CD4-positive, alpha-beta memory T cell (primary cell): ENCODE results near the gene CENPN. TPM values are rescaled to one million over a fixed set of nuclear protein-coding genes. Genes with fewer than 3 reads are reported as not detected.

Experiments used
- CTCF ChIA-PET: fragments of 350-600 bp; sonication (Branson Sonifier 250); formaldehyde crosslinking; loops from one replicate; lab custom pipeline; 2021; ENCODE audit warnings: inconsistent platforms; ENCODE audit not compliant: partially characterized antibody; lab: Charles Lee
- POLR2A ChIA-PET: fragments of 350-600 bp; sonication (Branson Sonifier 250); formaldehyde crosslinking; loops from one replicate; lab custom pipeline; 2021; ENCODE audit not compliant: partially characterized antibody; lab: Charles Lee
- DNase-seq, 5 donors: peaks; one replicate each; pipeline versions ENCODE4 v3.0.0 to v3.0.0-alpha.2; 2020 to 2022; ENCODE audit warnings: mixed read lengths in 1 of 5
- H3K27ac ChIP-seq: one replicate; pipeline ENCODE4 v1.7.0; 2013; ENCODE audit warnings: low read depth, low read length
- H3K27me3 ChIP-seq: 2 replicates; pipeline ENCODE4 v1.7.0; 2013; ENCODE audit warnings: mild to moderate bottlenecking, low read length, moderate library complexity; ENCODE audit not compliant: insufficient read depth
- H3K36me3 ChIP-seq: 2 replicates; pipeline ENCODE4 v1.7.0; 2013; ENCODE audit warnings: mild to moderate bottlenecking, low read length, moderate library complexity; ENCODE audit not compliant: insufficient read depth
- H3K4me1 ChIP-seq: 2 replicates; pipeline ENCODE4 v1.7.0; 2013; ENCODE audit warnings: mild to moderate bottlenecking, low read length, moderate library complexity; ENCODE audit not compliant: insufficient read depth
- H3K4me3 ChIP-seq, 2 donors: one replicate each; pipeline ENCODE4 v1.7.0; 2013; ENCODE audit warnings: low read length in 2 of 2, mild to moderate bottlenecking in 1 of 2
- H3K9me3 ChIP-seq, 2 donors: one replicate each; pipeline ENCODE4 v1.7.0; 2013; ENCODE audit warnings: low read length in 2 of 2, control low read depth in 1 of 2; ENCODE audit not compliant: control insufficient read depth in 1 of 2
- H3K27ac Mint-ChIP-seq, 7 donors: one replicate each; pipeline ENCODE4 v1.8.0; 2020 to 2021; ENCODE audit warnings: mixed read lengths in 7 of 7, mild to moderate bottlenecking in 6 of 7, inconsistent platforms in 3 of 7, moderate library complexity in 3 of 7
- H3K27me3 Mint-ChIP-seq, 2 donors: one replicate each; pipeline ENCODE4 v1.8.0; 2020 to 2021; ENCODE audit warnings: mixed read lengths in 2 of 2
- H3K36me3 Mint-ChIP-seq, 2 donors: one replicate each; pipeline ENCODE4 v1.8.0; 2020 to 2021; ENCODE audit warnings: mixed read lengths in 2 of 2, inconsistent platforms in 1 of 2, mild to moderate bottlenecking in 1 of 2
- H3K4me1 Mint-ChIP-seq, 4 donors: one replicate each; pipeline ENCODE4 v1.8.0; 2020 to 2021; ENCODE audit warnings: mixed read lengths in 4 of 4, mild to moderate bottlenecking in 1 of 4
- H3K4me3 Mint-ChIP-seq, 8 donors: one replicate each; pipeline ENCODE4 v1.8.0; 2020 to 2021; ENCODE audit warnings: mixed read lengths in 8 of 8, mild to moderate bottlenecking in 7 of 8, moderate library complexity in 6 of 8, inconsistent platforms in 3 of 8
- H3K9me3 Mint-ChIP-seq, 8 donors: one replicate each; pipeline ENCODE4 v1.8.0; 2020 to 2021; ENCODE audit warnings: mixed read lengths in 8 of 8, mild to moderate bottlenecking in 5 of 8, inconsistent platforms in 3 of 8, moderate library complexity in 1 of 8
- intact Hi-C: fragments of 100-400 bp; cut with micrococcal nuclease; formaldehyde crosslinking; loops from one replicate; pipeline ENCODE4 v1.15.1; 2023
- polyA plus RNA-seq, 2 donors: library from polyadenylated mRNA; unstranded; fragments of 300-500 nt; fragmentation: Illumina TruSeq; gene quantifications; one replicate each; pipeline ENCODE4 v1.2.3, GENCODE V29; 2021
- total RNA-seq, 2 experiments: library from RNA; stranded (reverse); gene quantifications; one replicate each; pipeline ENCODE4 v1.2.3, GENCODE V29; 2021

CENPN gene
- total and polyA plus RNA-seq, 4 experiments from 2014 or later: 2.9 to 4.0 (median 3.6) TPM

DNA sequence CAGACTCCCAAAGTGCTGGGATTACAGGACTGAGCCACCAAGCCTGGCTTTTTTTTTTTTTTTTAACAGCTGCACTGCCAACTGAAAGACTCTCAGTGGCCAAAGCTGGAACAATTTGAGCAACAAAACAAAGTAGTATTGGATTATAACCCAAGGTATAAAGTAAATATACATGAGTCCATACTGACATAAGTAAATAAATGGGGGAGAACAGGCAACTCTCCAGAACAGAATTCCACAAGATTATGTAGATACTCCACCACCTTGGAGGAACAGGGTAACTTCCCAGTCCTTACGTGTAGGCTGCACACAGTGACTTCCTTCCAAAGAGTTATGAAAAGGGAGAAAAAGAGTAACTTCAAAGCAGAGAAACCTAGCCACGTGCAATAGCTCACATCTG is 16.0 kb upstream of the CENPN start:
- no peaks in the 10 kb centered on the region for H3K9me3 Mint-ChIP-seq
- H3K36me3 Mint-ChIP-seq: peaks cover 30 to 41% of the 10 kb centered on the region in 2 donors
- Histone ChIP-seq H3K27me3 (no peaks in the 10 kb centered on the region), H3K4me1 (peaks cover 19% of the 10 kb centered on the region), H3K36me3 (peaks cover 9% of the 10 kb centered on the region), H3K27ac (no peak overlapping the region), H3K4me3 (no peak overlapping the region), H3K9me3 (no peaks in the 10 kb centered on the region)
- no peak for DNase-seq
- ChIA-PET CTCF (interaction anchor here (3.9 kb wide), 1 partner anchor 13 kb away, joined by 16 read pairs; no protein-coding TSS in a partner anchor), POLR2A (no interaction called here)
- H3K27me3 Mint-ChIP-seq: no peaks in the 10 kb centered on the region
- no peak overlapping the region for H3K27ac Mint-ChIP-seq
- intact Hi-C loops: no loop called here
- H3K4me1 Mint-ChIP-seq: peaks cover 23 to 41% (median 34%) of the 10 kb centered on the region in 4 donors
- H3K4me3 Mint-ChIP-seq: no peak overlapping the region

DNA sequence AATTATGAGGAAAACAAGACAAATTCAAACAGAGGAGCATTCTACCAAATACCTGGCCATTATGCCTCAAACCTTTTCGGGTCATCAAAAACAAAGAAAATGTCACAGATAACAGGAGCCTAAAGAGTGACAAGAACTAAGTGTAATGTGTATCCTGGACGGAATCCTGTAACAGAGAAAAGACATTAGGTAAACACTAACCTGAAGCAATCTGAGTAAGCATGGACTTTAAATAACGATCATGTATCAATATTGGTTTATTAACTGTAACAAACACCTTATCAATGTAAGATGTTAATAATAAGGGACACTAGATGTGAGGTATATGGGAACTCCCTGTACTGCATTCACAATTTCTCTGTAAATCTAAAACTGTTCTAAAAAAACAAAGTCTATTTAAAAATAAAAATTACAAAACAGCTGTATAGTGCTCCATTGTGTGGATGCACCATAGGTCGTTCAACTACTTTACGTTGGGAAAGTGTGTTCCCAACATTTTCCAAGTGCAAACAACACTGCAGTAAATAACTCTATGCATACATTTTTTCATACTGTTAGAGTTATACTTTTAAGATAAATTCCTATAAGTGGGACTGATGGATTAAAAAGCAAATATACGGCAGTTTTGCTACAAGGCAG is 15.1 kb upstream of the CENPN start:
- H3K36me3 ChIP-seq: peaks cover 9% of the 10 kb centered on the region
- no peaks in the 10 kb centered on the region for H3K9me3 ChIP-seq
- Mint-ChIP-seq H3K27ac (peak overlapping the region in 1 of 7 donors; percentile 49), H3K27me3 (no peaks in the 10 kb centered on the region), H3K4me3 (no peak overlapping the region), H3K9me3 (no peaks in the 10 kb centered on the region), H3K4me1 (peaks cover 19 to 38% (median 32%) of the 10 kb centered on the region in 4 donors), H3K36me3 (peaks cover 23 to 38% of the 10 kb centered on the region in 2 donors)
- H3K4me1 ChIP-seq: peaks cover 21% of the 10 kb centered on the region
- intact Hi-C loops: no loop called here
- no peak for DNase-seq
- H3K27me3 ChIP-seq: no peaks in the 10 kb centered on the region
- no peak overlapping the region for H3K27ac ChIP-seq
- ChIA-PET CTCF (interaction anchor here (2.8 kb wide), 1 partner anchor 13 kb away, joined by 19 read pairs; the partner anchor contains the start of genes CENPN and CMC2), POLR2A (no interaction called here)
- no peak overlapping the region for H3K4me3 ChIP-seq

- DNase-seq: no peak
- Histone ChIP-seq H3K4me3 (no peak overlapping the region), H3K27ac (no peak overlapping the region), H3K9me3 (no peaks in the 10 kb centered on the region), H3K36me3 (peaks cover 9% of the 10 kb centered on the region), H3K27me3 (no peaks in the 10 kb centered on the region), H3K4me1 (peaks cover 21% of the 10 kb centered on the region)
- peaks cover 14 to 40% (median 34%) of the 10 kb centered on the region in 4 donors for H3K4me1 Mint-ChIP-seq
- CTCF ChIA-PET: interaction anchor here (1.2 to 2.8 kb wide), 3 partner anchors 12 to 43 kb away, joined by 4 to 19 read pairs (median 7); partner anchors contain the start of genes ATMIN, CENPN and CMC2
- H3K27me3 Mint-ChIP-seq: no peaks in the 10 kb centered on the region
- H3K4me3 Mint-ChIP-seq: no peak overlapping the region
- H3K36me3 Mint-ChIP-seq: peaks cover 17 to 38% of the 10 kb centered on the region in 2 donors
- intact Hi-C loops: no loop called here
- POLR2A ChIA-PET: interaction anchor here (1.5 kb wide), 1 partner anchor 12 kb away, joined by 5 read pairs; no protein-coding TSS in a partner anchor
- no peaks in the 10 kb centered on the region for H3K9me3 Mint-ChIP-seq
- H3K27ac Mint-ChIP-seq: peak overlapping the region in 2 of 7 donors; percentile 23 to 57
Observed at GRCh38 chr16:80992676-80993293, 14.2 kb upstream of the CENPN start.

DNA sequence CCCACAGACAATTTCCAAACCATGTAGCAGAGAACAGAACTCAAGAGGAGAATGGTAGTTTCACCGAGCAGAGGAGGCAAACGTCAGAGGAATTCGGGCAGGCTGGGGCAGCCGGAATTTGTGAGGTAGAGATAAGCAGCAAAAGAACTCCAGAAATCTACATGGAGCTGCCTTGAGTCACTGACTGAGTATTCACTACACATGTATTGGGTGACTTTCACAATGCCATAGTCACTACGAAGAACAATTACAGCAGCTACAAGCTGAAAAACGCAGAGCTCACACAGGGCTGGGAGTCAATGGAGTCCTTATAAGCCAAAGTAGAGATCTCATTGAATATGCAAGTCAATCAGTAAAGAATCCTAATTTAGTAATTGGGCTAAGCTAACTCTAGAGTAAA is 13.7 kb upstream of the CENPN start:
- intact Hi-C loops: no loop called here
- H3K4me1 ChIP-seq: peaks cover 26% of the 10 kb centered on the region
- POLR2A ChIA-PET: interaction anchor here (1.5 kb wide), 1 partner anchor 11 kb away, joined by 5 read pairs; no protein-coding TSS in a partner anchor
- no peaks in the 10 kb centered on the region for H3K27me3 ChIP-seq
- no peaks in the 10 kb centered on the region for H3K27me3 Mint-ChIP-seq
- H3K9me3 Mint-ChIP-seq: no peaks in the 10 kb centered on the region
- peaks cover 9% of the 10 kb centered on the region for H3K36me3 ChIP-seq
- CTCF ChIA-PET: interaction anchor here (1.2 to 2.8 kb wide), 3 partner anchors 12 to 43 kb away, joined by 4 to 19 read pairs (median 7); partner anchors contain the start of genes ATMIN, CENPN and CMC2
- H3K27ac Mint-ChIP-seq: peak overlapping the region in 1 of 7 donors; percentile 57
- DNase-seq: no peak
- H3K4me1 Mint-ChIP-seq: peaks cover 11 to 40% (median 37%) of the 10 kb centered on the region in 4 donors
- H3K36me3 Mint-ChIP-seq: peaks cover 13 to 36% of the 10 kb centered on the region in 2 donors
- no peak overlapping the region for H3K4me3 ChIP-seq
- H3K27ac ChIP-seq: no peak overlapping the region
- H3K9me3 ChIP-seq: no peaks in the 10 kb centered on the region
- no peak overlapping the region for H3K4me3 Mint-ChIP-seq

GRCh38 chr16:80993834-80994233 is 13.2 kb upstream of the CENPN start:
- DNase-seq: no peak
- Mint-ChIP-seq H3K4me3 (no peak overlapping the region), H3K4me1 (peaks cover 13 to 45% (median 40%) of the 10 kb centered on the region in 4 donors), H3K27me3 (no peaks in the 10 kb centered on the region), H3K9me3 (peaks cover 0 to 2% (median 0%) of the 10 kb centered on the region in 8 donors), H3K36me3 (peaks cover 13 to 36% of the 10 kb centered on the region in 2 donors), H3K27ac (peak overlapping the region in 1 of 7 donors; percentile 75)
- no peak overlapping the region for H3K27ac ChIP-seq
- H3K4me1 ChIP-seq: peaks cover 27% of the 10 kb centered on the region
- no peaks in the 10 kb centered on the region for H3K27me3 ChIP-seq
- H3K36me3 ChIP-seq: peaks cover 9% of the 10 kb centered on the region
- no peaks in the 10 kb centered on the region for H3K9me3 ChIP-seq
- intact Hi-C loops: no loop called here
- ChIA-PET POLR2A (interaction anchor here (1.5 kb wide), 1 partner anchor 11 kb away, joined by 5 read pairs; no protein-coding TSS in a partner anchor), CTCF (interaction anchor here (1.2 to 2.8 kb wide), 3 partner anchors 11 to 42 kb away, joined by 4 to 19 read pairs (median 7); partner anchors contain the start of genes ATMIN, CENPN and CMC2)
- H3K4me3 ChIP-seq: no peak overlapping the region

GRCh38 chr16:80994451-80994850 is 12.6 kb upstream of the CENPN start:
- ChIA-PET POLR2A (no interaction called here), CTCF (interaction anchor here (2.8 kb wide), 1 partner anchor 11 kb away, joined by 19 read pairs; the partner anchor contains the start of genes CENPN and CMC2)
- H3K27ac ChIP-seq: no peak overlapping the region
- Mint-ChIP-seq H3K4me3 (no peak overlapping the region), H3K27me3 (no peaks in the 10 kb centered on the region), H3K4me1 (peaks cover 17 to 52% (median 45%) of the 10 kb centered on the region in 4 donors), H3K27ac (peak overlapping the region in 2 of 7 donors; percentile 13 to 60), H3K36me3 (peaks cover 10 to 34% of the 10 kb centered on the region in 2 donors), H3K9me3 (peaks cover 0 to 4% (median 0%) of the 10 kb centered on the region in 8 donors)
- no peaks in the 10 kb centered on the region for H3K9me3 ChIP-seq
- H3K27me3 ChIP-seq: no peaks in the 10 kb centered on the region
- H3K36me3 ChIP-seq: peaks cover 9% of the 10 kb centered on the region
- intact Hi-C loops: no loop called here
- H3K4me3 ChIP-seq: no peak overlapping the region
- no peak for DNase-seq
- peaks cover 27% of the 10 kb centered on the region for H3K4me1 ChIP-seq
